Caco-2 (cell line): ENCODE results near the gene ALDH3B2. TPM values are rescaled to one million over a fixed set of nuclear protein-coding genes. Genes with fewer than 3 reads are reported as not detected.
A peak's percentile ranks its signal among the peaks of the same experiment; 100 is the strongest.

Experiments used
- BruUV-seq: library from RNA; stranded (reverse); fragments of 400-500 nt; replicated peaks from 2 replicates; lab custom pipeline; 2021; lab: Mats Ljungman, UMichigan
- CTCF ChIA-PET: fragments of 300-600 bp; sonication (Branson Sonifier 250); formaldehyde crosslinking; loops from one replicate; lab custom pipeline; 2022; ENCODE audit warnings: antibody characterized with exemption; lab: Charles Lee
- POLR2A ChIA-PET: fragments of 300-600 bp; sonication (Branson Sonifier 250); formaldehyde crosslinking; loops from one replicate; lab custom pipeline; 2022; ENCODE audit warnings: antibody characterized with exemption; lab: Charles Lee
- DNase-seq, 2 experiments: peaks; one replicate each; pipeline versions ENCODE4 v3.0.0 to v3.0.0-alpha.2; 2020 to 2022
- H3K27me3 ChIP-seq: replicated peaks from 2 replicates; pipeline ENCODE4 v1.6.0; 2011; ENCODE audit warnings: low read length; ENCODE audit not compliant: control insufficient read depth, insufficient read depth
- H3K36me3 ChIP-seq: 2 replicates; pipeline ENCODE4 v1.5.1; 2011; ENCODE audit warnings: low read length; ENCODE audit not compliant: control insufficient read depth, insufficient read depth
- H3K4me1 ChIP-seq: fragments of 250-450 bp; sonication (Bioruptor Pico); 2 replicates; pipeline ENCODE4 v1.5.1; 2020; ENCODE audit warnings: mild to moderate bottlenecking
- H3K4me3 ChIP-seq: 2 replicates; pipeline ENCODE4 v1.5.1; 2011; ENCODE audit warnings: low read depth, mild to moderate bottlenecking, control low read depth, low read length
- H3K9me3 ChIP-seq: fragments of 250-450 bp; sonication (Bioruptor Pico); 2 replicates; pipeline ENCODE4 v1.5.1; 2020; ENCODE audit warnings: mild to moderate bottlenecking, moderate library complexity
- H3K27ac Mint-ChIP-seq: one replicate; pipeline ENCODE4 v1.8.0; 2022; ENCODE audit warnings: mixed read lengths; ENCODE audit not compliant: unreplicated experiment
- H3K27me3 Mint-ChIP-seq: one replicate; pipeline ENCODE4 v1.8.0; 2022; ENCODE audit warnings: mixed read lengths; ENCODE audit not compliant: insufficient read depth, unreplicated experiment
- H3K36me3 Mint-ChIP-seq: one replicate; pipeline ENCODE4 v1.8.0; 2022; ENCODE audit warnings: mild to moderate bottlenecking, mixed read lengths; ENCODE audit not compliant: insufficient read depth, unreplicated experiment
- H3K4me1 Mint-ChIP-seq: one replicate; pipeline ENCODE4 v1.8.0; 2022; ENCODE audit warnings: low read depth, mixed read lengths; ENCODE audit not compliant: unreplicated experiment
- H3K4me3 Mint-ChIP-seq: one replicate; pipeline ENCODE4 v1.8.0; 2022; ENCODE audit warnings: mild to moderate bottlenecking, moderate library complexity, mixed read lengths; ENCODE audit not compliant: unreplicated experiment
- H3K9me3 Mint-ChIP-seq: one replicate; pipeline ENCODE4 v1.8.0; 2022; ENCODE audit warnings: mixed read lengths; ENCODE audit not compliant: unreplicated experiment
- intact Hi-C: fragments of 100-400 bp; cut with micrococcal nuclease; formaldehyde crosslinking; loops from one replicate; pipeline ENCODE4 v1.10.0; 2022; ENCODE audit not compliant: unreplicated experiment
- total RNA-seq: library from RNA; stranded (reverse); gene quantifications from 2 replicates; pipeline ENCODE4 v1.2.3, GENCODE V29; 2022
- TF ChIP-seq, protein P1 (sequence below), 2 experiments: fragments of 200-600 bp in 1 of 2; IDR thresholded peaks; 1 replicate in 1 of 2; 2 replicates in 1 of 2; pipeline versions ENCODE4 v1.5.1 to v1.8.0; 2011 to 2022; ENCODE audit warnings: antibody characterized with exemption in 1 of 2, control low read depth in 1 of 2, inconsistent platforms in 1 of 2, low read depth in 1 of 2, low read length in 1 of 2, mild to moderate bottlenecking in 1 of 2, moderate library complexity in 1 of 2; ENCODE audit not compliant: insufficient read depth in 1 of 2, severe bottlenecking in 1 of 2, unreplicated experiment in 1 of 2

Gene ALDH3B2
- total RNA-seq, 1 experiment from 2014 or later = 0.54 TPM

DNA sequence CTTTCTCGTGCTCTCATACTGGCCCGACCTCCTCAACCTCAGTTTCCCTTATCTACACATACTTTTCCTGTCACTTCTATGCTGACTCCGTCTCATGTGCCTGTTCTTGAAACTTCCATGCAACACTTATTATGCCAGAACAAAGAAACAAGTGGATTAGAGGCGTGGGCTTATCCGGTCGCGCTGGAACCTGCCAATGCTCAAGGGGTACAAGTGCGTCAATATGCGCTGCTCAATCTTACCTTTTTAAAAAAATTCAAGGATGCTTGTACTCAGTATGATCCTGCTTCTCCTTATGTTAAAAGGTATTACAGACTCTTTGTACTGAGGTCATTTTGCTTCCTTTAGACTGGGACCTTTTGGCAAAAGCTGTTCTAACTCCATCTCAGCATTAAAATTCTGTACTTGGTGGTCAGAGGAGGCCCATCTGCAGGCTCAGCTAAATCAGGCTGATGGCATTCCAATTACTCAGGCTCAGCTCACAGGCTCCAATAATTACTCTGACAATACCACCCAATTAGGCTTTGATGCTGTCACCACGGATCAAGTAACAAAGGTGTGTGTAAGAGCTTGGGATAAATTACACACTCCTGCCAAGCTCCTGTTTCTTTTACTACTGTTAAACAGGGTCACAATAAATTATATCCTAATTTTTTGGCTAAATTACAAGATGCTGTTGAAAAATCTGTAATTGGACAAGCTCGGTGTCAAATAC is 26.3 kb upstream of the ALDH3B2 start:
- CTCF ChIA-PET = no interaction called here
- no TSS peak for BruUV-seq
- Mint-ChIP-seq H3K36me3 (no peaks in the 10 kb centered on the region), H3K27ac (no peak overlapping the region), H3K4me3 (no peak overlapping the region), H3K9me3 (peaks cover 22% of the 10 kb centered on the region), H3K27me3 (no peaks in the 10 kb centered on the region), H3K4me1 (peaks cover 7% of the 10 kb centered on the region)
- intact Hi-C loops = no loop called here
- POLR2A ChIA-PET = no interaction called here
- Histone ChIP-seq H3K9me3 (peaks cover 26% of the 10 kb centered on the region), H3K27me3 (no peaks in the 10 kb centered on the region), H3K4me1 (no peaks in the 10 kb centered on the region), H3K36me3 (no peaks in the 10 kb centered on the region), H3K4me3 (no peak overlapping the region)
- TF ChIP-seq, protein P1, sequence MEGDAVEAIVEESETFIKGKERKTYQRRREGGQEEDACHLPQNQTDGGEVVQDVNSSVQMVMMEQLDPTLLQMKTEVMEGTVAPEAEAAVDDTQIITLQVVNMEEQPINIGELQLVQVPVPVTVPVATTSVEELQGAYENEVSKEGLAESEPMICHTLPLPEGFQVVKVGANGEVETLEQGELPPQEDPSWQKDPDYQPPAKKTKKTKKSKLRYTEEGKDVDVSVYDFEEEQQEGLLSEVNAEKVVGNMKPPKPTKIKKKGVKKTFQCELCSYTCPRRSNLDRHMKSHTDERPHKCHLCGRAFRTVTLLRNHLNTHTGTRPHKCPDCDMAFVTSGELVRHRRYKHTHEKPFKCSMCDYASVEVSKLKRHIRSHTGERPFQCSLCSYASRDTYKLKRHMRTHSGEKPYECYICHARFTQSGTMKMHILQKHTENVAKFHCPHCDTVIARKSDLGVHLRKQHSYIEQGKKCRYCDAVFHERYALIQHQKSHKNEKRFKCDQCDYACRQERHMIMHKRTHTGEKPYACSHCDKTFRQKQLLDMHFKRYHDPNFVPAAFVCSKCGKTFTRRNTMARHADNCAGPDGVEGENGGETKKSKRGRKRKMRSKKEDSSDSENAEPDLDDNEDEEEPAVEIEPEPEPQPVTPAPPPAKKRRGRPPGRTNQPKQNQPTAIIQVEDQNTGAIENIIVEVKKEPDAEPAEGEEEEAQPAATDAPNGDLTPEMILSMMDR (IDR thresholded peaks at IDR 0.05; ENCODE audit: insufficient read depth in 1 of 2, low read depth in 1 of 2, low read length in 1 of 2, severe bottlenecking in 1 of 2, unreplicated experiment in 1 of 2) = no peak
- no peak for DNase-seq

DNA sequence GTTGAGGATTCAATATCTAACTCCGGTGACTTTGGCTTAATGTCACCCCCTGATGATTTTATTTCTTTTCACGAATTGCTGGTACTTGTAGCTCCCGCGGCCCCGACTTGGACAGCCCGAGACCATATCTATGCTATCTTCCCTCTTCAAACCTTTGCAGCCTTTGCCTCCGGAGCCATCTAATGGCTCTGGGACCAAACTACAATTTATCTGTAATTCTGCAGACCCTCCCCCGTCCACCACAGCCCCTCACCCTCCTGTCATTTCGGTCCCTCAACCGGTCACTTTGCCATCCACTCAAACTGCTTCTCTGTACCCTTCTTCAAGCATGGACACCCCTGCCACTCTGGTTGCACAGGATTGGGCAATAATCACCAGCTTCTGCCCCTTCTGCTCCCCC is 25.7 kb upstream of the ALDH3B2 start:
- DNase-seq = peak in 1 of 2 experiments; percentile 24
- TF ChIP-seq, protein P1 (IDR thresholded peaks at IDR 0.05; ENCODE audit: insufficient read depth in 1 of 2, low read depth in 1 of 2, low read length in 1 of 2, severe bottlenecking in 1 of 2, unreplicated experiment in 1 of 2) = no peak
- intact Hi-C loops = no loop called here
- Mint-ChIP-seq H3K9me3 (peaks cover 22% of the 10 kb centered on the region), H3K4me3 (no peak overlapping the region), H3K36me3 (no peaks in the 10 kb centered on the region), H3K27ac (no peak overlapping the region), H3K4me1 (peaks cover 7% of the 10 kb centered on the region), H3K27me3 (no peaks in the 10 kb centered on the region)
- Histone ChIP-seq H3K4me1 (no peaks in the 10 kb centered on the region), H3K9me3 (peaks cover 26% of the 10 kb centered on the region), H3K36me3 (no peaks in the 10 kb centered on the region), H3K4me3 (no peak overlapping the region), H3K27me3 (no peaks in the 10 kb centered on the region)
- CTCF ChIA-PET = no interaction called here
- POLR2A ChIA-PET = no interaction called here
- no TSS peak for BruUV-seq

DNA sequence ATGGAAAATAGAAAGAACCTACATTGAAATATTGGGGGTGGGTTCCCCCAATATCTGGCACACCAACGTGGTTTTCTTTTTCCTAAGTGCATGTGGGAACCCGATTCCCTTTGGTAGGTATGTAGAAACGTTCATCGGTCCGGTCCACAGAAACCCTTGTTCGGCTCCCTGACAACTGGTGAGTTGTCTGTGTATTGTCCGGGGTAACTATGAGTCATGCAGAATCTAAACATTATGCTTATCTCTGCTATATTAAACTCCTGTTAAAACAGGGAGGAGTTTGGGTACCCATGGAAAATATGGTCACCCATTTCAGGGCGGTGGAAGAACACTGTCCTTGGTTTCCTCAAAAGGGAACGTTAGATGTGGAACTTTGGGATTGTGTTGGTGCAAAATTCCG is 25.1 kb upstream of the ALDH3B2 start:
- peaks cover 7% of the 10 kb centered on the region for H3K4me1 Mint-ChIP-seq
- CTCF ChIA-PET = no interaction called here

More for the DNA sequence above, 25.1 kb upstream of the ALDH3B2 start:
- POLR2A ChIA-PET = no interaction called here
- no peaks in the 10 kb centered on the region for H3K4me1 ChIP-seq
- TF ChIP-seq, protein P1 (IDR thresholded peaks at IDR 0.05; ENCODE audit: insufficient read depth in 1 of 2, low read depth in 1 of 2, low read length in 1 of 2, severe bottlenecking in 1 of 2, unreplicated experiment in 1 of 2) = no peak
- BruUV-seq = no TSS peak
- intact Hi-C loops = no loop called here
- Mint-ChIP-seq H3K4me3 (no peak overlapping the region), H3K9me3 (peaks cover 22% of the 10 kb centered on the region), H3K27ac (no peak overlapping the region), H3K36me3 (no peaks in the 10 kb centered on the region), H3K27me3 (no peaks in the 10 kb centered on the region)
- no peak overlapping the region for H3K4me3 ChIP-seq
- H3K36me3 ChIP-seq = no peaks in the 10 kb centered on the region
- peaks cover 26% of the 10 kb centered on the region for H3K9me3 ChIP-seq
- DNase-seq = peak in 1 of 2 experiments; percentile 22
- no peaks in the 10 kb centered on the region for H3K27me3 ChIP-seq
